Aorta (tissue), 5 donors: ENCODE results near the gene CIT. TPM values are rescaled to one million over a fixed set of nuclear protein-coding genes. Genes with fewer than 3 reads are reported as not detected.

ENCODE experiments used
- ATAC-seq: fragments of 200-7000 bp; cut with Tn5 transposase; one replicate; pipeline ENCODE4 v1.9.1; 2022; ENCODE audit warnings: moderate library complexity; ENCODE audit not compliant: low FRiP score
- DNase-seq, 2 donors: peaks; one replicate each; pipeline ENCODE4 v3.0.0-alpha.2; 2020
- H3K27ac ChIP-seq, 2 donors: one replicate each; pipeline ENCODE4 v1.5.1; 2013; ENCODE audit warnings: low read length in 2 of 2, mild to moderate bottlenecking in 2 of 2, moderate library complexity in 2 of 2, control low read depth in 1 of 2, inconsistent platforms in 1 of 2, low read depth in 1 of 2
- H3K27me3 ChIP-seq, 2 donors: one replicate each; pipeline ENCODE4 v1.6.1; 2013; ENCODE audit warnings: control low read depth in 1 of 2, low read length in 1 of 2, mild to moderate bottlenecking in 1 of 2, moderate library complexity in 1 of 2; ENCODE audit not compliant: insufficient read depth in 2 of 2, control insufficient read depth in 1 of 2
- H3K36me3 ChIP-seq, 2 donors: one replicate each; pipeline ENCODE4 v1.6.1; 2013; ENCODE audit warnings: control low read depth in 1 of 2, low read length in 1 of 2, mild to moderate bottlenecking in 1 of 2; ENCODE audit not compliant: insufficient read depth in 2 of 2, control insufficient read depth in 1 of 2
- H3K4me1 ChIP-seq, 2 donors: one replicate each; pipeline ENCODE4 v1.6.1; 2013; ENCODE audit warnings: low read length in 2 of 2, control low read depth in 1 of 2, mild to moderate bottlenecking in 1 of 2, moderate library complexity in 1 of 2; ENCODE audit not compliant: insufficient read depth in 2 of 2, control insufficient read depth in 1 of 2
- H3K4me3 ChIP-seq, 2 donors: one replicate each; pipeline ENCODE4 v1.5.1; 2013; ENCODE audit warnings: low read length in 2 of 2, control low read depth in 1 of 2, mild to moderate bottlenecking in 1 of 2
- H3K9me3 ChIP-seq: one replicate; pipeline ENCODE4 v1.6.1; 2013; ENCODE audit warnings: mild to moderate bottlenecking, low read length; ENCODE audit not compliant: control insufficient read depth
- WGBS, 2 donors: extraction: QIAGEN DNeasy Blood & Tissue Kit; methylation state at CpG; one replicate each; pipeline ENCODE4 v1.1.7; 2013; 5-methylcytosine and 5-hydroxymethylcytosine counted together
- intact Hi-C, 2 donors: fragments of 100-400 bp; cut with DNase I; formaldehyde crosslinking; loops; one replicate each; pipeline versions ENCODE4 v1.14.2 to v1.15.0; 2022
- polyA plus RNA-seq, 2 donors: library from polyadenylated mRNA; stranded (reverse); fragments of 200-250 nt; gene quantifications; one replicate each; pipeline ENCODE4 v1.2.3, GENCODE V29; 2013
- total RNA-seq, 2 donors: library from RNA; stranded (reverse); fragmentation: NEBNext Ultra II Directional; extraction: Animal tissue kit (Norgen Biotek cat#: 25700); gene quantifications; one replicate each; pipeline ENCODE4 v1.2.1, GENCODE V29; 2021
- donor health status: healthy with polysubstance abuse.
- donor health status: Bipolar disorder and iron deficiency.
- donor health status: DM: no; HTN: no; CAD: no.
- donor health status: DM: no; HTN: no; CAD: no.
- donor health status: DM: yes; HTN: yes; CAD: no.

CIT gene
- total and polyA plus RNA-seq, 4 donors: 0.13 to 7.1 (median 1.5) TPM

DNA sequence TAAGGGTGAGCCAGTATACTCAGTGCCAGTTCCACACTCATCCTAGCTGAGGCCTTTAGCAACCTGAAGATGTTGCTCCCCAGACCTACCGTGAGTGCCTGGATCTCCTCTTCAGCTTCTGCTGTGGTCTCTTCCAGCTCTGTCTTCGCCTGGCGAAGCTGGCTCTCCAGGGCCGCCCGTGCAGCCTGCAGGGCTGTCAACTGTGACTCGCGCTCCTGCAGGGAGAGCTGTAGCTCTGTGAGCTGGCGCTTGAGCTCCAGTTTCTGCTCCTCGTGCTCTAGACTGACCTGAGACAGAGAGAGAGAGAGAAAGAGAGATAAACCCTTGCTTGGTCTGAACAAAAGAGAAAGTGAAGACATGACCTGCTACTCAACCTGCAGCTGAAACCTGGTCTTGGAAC lies 125.2 kb downstream of the CIT start:
- DNase-seq (no peak), ATAC-seq (no peak)
- 85 to 92% methylated on average over 9 of the region's 9 CpGs for WGBS, 2 donors
- H3K9me3 ChIP-seq: no peaks in the 10 kb centered on the region
- intact Hi-C loops: no loop called here
- no peak overlapping the region for H3K4me3 ChIP-seq
- no peak overlapping the region for H3K27ac ChIP-seq
- H3K27me3 ChIP-seq: no peaks in the 10 kb centered on the region
- no peaks in the 10 kb centered on the region for H3K36me3 ChIP-seq
- no peaks in the 10 kb centered on the region for H3K4me1 ChIP-seq

DNA sequence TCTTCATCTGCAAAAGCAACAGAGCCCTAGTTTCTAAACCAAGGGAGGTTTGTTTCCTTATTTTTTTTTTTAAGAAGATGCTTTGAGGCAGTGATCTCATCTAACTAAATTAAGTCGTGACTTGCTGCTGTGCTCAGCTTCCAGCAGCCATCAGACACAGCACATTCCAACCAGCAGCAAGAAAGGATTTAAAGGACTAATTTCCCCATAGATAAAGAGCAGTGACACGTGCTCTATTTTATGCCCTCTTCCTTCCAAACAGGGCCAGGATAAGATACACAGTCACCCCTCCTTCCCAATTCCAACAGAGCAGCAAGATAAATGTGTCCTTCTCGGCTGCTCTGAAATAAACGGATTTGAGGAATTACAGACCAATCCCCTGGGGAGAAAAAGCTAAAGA lies 127.5 kb downstream of the CIT start:
- H3K4me1 ChIP-seq: no peaks in the 10 kb centered on the region
- no peaks in the 10 kb centered on the region for H3K9me3 ChIP-seq
- no peaks in the 10 kb centered on the region for H3K27me3 ChIP-seq
- WGBS, 2 donors: 30 to 37% methylated on average over 4 of the region's 4 CpGs
- intact Hi-C loops: no loop called here
- ATAC-seq (no peak), DNase-seq (no peak)
- H3K4me3 ChIP-seq: no peak overlapping the region
- no peak overlapping the region for H3K27ac ChIP-seq
- H3K36me3 ChIP-seq: no peaks in the 10 kb centered on the region

DNA sequence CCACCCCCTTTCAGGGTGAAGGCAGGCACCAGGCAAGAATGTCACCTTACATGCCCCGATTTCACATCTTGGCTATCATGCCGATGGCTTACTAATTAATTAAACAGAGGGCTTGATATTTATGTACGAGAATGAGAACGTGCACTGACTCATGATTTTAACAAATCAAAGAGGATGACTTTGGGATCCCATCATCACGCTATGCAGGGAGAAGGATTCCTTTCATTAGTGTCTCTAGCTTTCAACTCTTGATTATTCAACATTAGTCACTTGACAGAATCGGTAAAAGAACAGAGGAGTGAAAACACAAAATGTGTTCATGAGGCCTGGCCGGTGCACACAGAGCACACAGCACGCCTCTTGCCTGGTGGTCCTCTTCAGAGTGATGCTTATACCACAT lies 128.6 kb downstream of the CIT start:
- no peak overlapping the region for H3K27ac ChIP-seq
- no peaks in the 10 kb centered on the region for H3K27me3 ChIP-seq
- H3K9me3 ChIP-seq: no peaks in the 10 kb centered on the region
- 96% methylated on average over 8 of the region's 8 CpGs for WGBS, 2 donors
- no peaks in the 10 kb centered on the region for H3K36me3 ChIP-seq
- no peak for ATAC-seq
- H3K4me3 ChIP-seq: no peak overlapping the region
- no peak for DNase-seq
- H3K4me1 ChIP-seq: no peaks in the 10 kb centered on the region
- intact Hi-C loops: no loop called here

DNA sequence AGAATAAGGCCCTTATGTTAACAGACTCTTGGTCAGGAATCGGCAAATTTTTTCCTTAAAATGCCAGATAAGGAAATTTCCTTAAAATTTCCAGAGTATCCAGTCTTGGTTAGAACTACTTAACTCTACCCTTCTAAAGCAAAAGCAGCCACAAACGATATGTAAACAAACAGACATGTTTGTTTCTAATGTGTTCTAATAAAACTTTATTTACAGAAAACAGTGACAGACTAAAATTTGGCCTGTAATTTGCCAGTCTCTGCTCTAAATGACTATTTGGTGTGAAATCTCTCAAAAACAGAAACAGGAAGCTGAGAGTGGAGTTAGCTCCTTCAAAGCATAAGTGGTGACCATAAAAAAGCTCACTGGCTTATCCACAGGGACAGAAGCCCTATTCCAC lies 131.0 kb downstream of the CIT start:
- DNase-seq (no peak), ATAC-seq (no peak)
- no peaks in the 10 kb centered on the region for H3K4me1 ChIP-seq
- intact Hi-C loops: no loop called here
- no peak overlapping the region for H3K4me3 ChIP-seq
- 96 to 99% methylated on average over 2 of the region's 2 CpGs for WGBS, 2 donors
- H3K27ac ChIP-seq: no peak overlapping the region
- no peaks in the 10 kb centered on the region for H3K27me3 ChIP-seq
- no peaks in the 10 kb centered on the region for H3K36me3 ChIP-seq
- H3K9me3 ChIP-seq: peaks cover 1% of the 10 kb centered on the region

DNA sequence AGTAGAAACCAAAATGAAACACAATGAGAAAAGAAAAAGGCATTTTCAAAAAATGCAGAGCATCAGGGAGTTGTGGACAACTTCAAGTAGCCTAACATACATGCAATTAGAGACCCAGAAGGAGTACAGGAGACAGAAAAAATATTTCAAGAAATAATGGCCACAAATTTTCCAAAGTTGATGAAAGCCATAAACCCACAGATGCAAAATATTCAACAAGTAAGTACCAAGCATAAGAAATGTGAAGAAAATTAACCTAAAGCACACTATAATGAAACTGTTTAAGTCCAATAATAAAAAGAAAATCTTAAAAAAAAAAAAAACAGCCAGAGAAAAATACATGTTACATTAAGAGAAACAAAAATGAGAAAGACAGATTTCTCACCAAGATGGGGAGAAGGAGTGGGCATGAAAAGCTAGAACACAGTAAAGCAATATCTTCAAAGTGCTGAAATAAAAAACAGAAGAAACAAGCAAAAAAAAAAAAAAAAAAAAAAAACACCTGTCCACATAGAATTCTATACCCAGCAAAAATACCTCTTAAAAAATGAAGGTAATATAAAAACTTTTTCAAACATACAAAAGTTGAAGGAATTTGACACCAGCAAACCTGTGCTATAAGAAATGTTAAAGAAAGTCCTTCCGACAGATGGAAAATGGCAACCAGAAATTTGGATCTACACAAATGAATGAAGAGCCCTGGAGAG lies 132.1 kb downstream of the CIT start:
- no peaks in the 10 kb centered on the region for H3K4me1 ChIP-seq
- DNase-seq: no peak
- no peaks in the 10 kb centered on the region for H3K36me3 ChIP-seq
- WGBS, 2 donors: 98 to 100% methylated on average over 1 of the region's 1 CpG
- no peak overlapping the region for H3K27ac ChIP-seq
- H3K9me3 ChIP-seq: peaks cover 1% of the 10 kb centered on the region
- H3K27me3 ChIP-seq: no peaks in the 10 kb centered on the region
- H3K4me3 ChIP-seq: no peak overlapping the region
- intact Hi-C loops: no loop called here
- ATAC-seq: no peak

DNA sequence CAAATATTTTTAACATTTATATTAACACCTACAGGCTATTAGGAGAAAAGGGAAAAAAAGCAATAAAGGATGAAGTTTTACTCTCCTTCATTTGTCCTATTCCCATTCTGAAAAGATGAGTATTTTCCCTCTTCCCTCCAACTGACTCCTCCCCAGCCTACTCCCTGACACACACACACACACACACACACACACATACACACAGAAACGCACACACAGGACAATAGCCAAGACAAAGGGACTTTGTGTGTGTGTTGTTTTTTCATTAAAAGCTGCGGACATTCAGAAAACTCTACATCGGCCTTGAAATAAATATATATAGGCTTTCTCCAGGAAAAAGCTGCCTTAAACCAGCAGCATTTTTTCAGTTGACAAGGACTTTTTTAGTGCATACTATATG lies 134.4 kb downstream of the CIT start:
- no peak overlapping the region for H3K27ac ChIP-seq
- H3K9me3 ChIP-seq: peaks cover 1% of the 10 kb centered on the region
- H3K4me3 ChIP-seq: no peak overlapping the region
- no peaks in the 10 kb centered on the region for H3K27me3 ChIP-seq
- 91 to 95% methylated on average over 3 of the region's 3 CpGs for WGBS, 2 donors
- intact Hi-C loops: no loop called here
- no peaks in the 10 kb centered on the region for H3K4me1 ChIP-seq
- ATAC-seq: no peak
- H3K36me3 ChIP-seq: no peaks in the 10 kb centered on the region
- no peak for DNase-seq

DNA sequence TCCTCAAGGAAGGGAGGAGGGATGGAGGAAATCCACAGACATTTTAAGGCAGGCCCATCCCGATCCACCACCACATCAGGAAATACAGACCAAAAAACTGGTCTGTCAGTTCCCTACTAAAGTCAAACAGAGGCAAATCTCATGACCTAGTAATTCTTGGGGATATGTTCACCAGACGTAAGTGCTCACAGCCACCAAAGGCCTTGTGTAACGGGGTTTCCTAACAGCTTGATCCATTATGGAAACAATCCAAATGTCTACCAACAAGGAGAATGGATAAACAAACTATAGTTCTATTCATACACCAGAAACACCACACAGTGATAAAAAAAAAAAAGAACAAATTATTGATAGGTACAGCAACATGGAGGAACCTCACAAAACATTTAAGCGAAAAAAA lies 136.3 kb downstream of the CIT start:
- no peak overlapping the region for H3K27ac ChIP-seq
- DNase-seq: no peak
- H3K4me3 ChIP-seq: no peak overlapping the region
- intact Hi-C loops: no loop called here
- H3K9me3 ChIP-seq: peaks cover 1% of the 10 kb centered on the region
- no peaks in the 10 kb centered on the region for H3K4me1 ChIP-seq
- no peaks in the 10 kb centered on the region for H3K36me3 ChIP-seq
- WGBS, 2 donors: 96% methylated on average over 4 of the region's 4 CpGs
- no peak for ATAC-seq
- H3K27me3 ChIP-seq: no peaks in the 10 kb centered on the region

DNA sequence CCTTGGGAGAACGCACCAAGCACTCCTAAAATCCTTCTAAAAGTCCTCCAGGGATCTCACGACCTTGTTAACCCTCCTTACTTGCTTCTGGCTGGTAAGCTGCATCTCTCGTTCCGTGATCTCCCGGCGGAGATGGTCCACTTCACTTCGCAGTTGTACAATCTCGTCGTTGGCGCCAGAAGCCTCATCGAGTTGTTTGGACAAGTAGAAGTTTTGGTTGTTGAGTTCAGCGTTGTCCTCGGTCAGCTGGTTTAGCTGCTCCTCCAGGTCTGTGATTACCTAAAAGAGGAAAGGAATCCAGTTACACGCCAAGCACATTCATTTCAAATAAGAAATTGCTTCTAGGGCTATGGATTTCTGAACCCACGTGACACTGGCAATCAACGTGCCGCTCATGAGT lies 142.0 kb downstream of the CIT start:
- no peaks in the 10 kb centered on the region for H3K9me3 ChIP-seq
- DNase-seq (no peak), ATAC-seq (no peak)
- no peak overlapping the region for H3K4me3 ChIP-seq
- 97% methylated on average over 17 of the region's 17 CpGs for WGBS, 2 donors
- no peak overlapping the region for H3K27ac ChIP-seq
- H3K36me3 ChIP-seq: no peaks in the 10 kb centered on the region
- H3K27me3 ChIP-seq: no peaks in the 10 kb centered on the region
- intact Hi-C loops: no loop called here
- no peaks in the 10 kb centered on the region for H3K4me1 ChIP-seq

DNA sequence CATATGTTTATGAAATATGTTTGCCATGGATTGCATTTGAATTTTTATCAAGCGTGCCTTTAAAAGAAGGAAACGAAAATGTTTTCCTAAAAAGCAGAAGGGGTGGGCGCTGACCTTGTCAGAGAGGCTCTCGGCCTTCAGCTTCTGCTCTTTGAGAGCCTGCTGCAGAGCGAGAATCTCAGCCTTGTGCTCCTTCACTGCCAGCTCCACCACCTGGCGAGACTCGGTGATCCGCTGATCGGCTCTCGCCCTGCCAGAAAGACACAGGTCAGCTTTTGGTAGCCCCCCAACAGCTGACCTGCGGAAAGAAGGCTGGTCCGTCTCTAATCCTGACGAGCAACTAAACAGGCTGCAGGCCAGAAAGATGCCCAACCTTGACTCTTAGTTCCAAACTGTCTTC lies 146.7 kb downstream of the CIT start:
- 92 to 93% methylated on average over 13 of the region's 13 CpGs for WGBS, 2 donors
- DNase-seq: no peak
- H3K27me3 ChIP-seq: no peaks in the 10 kb centered on the region
- intact Hi-C loops: no loop called here
- ATAC-seq: no peak
- H3K9me3 ChIP-seq: no peaks in the 10 kb centered on the region
- no peaks in the 10 kb centered on the region for H3K36me3 ChIP-seq
- peaks cover 0 to 4% of the 10 kb centered on the region in 2 donors for H3K4me1 ChIP-seq
- H3K4me3 ChIP-seq: no peak overlapping the region
- H3K27ac ChIP-seq: no peak overlapping the region
